HG03354 (cell line): Measurements from ENCODE around the gene GRAP2.
"Not testable (repeated sequence)": the region's sequence is repeated elsewhere in the genome, so short reads cannot be mapped to it uniquely, and the experiment has no call there.

Source experiments
- ATAC-seq: cut with Tn5 transposase; IDR thresholded peaks from one replicate; pipeline ENCODE4 v1.9.1; 2021; ENCODE audit warnings: mild to moderate bottlenecking; ENCODE audit not compliant: unreplicated experiment, poor library complexity, severe bottlenecking

Gene GRAP2

DNA sequence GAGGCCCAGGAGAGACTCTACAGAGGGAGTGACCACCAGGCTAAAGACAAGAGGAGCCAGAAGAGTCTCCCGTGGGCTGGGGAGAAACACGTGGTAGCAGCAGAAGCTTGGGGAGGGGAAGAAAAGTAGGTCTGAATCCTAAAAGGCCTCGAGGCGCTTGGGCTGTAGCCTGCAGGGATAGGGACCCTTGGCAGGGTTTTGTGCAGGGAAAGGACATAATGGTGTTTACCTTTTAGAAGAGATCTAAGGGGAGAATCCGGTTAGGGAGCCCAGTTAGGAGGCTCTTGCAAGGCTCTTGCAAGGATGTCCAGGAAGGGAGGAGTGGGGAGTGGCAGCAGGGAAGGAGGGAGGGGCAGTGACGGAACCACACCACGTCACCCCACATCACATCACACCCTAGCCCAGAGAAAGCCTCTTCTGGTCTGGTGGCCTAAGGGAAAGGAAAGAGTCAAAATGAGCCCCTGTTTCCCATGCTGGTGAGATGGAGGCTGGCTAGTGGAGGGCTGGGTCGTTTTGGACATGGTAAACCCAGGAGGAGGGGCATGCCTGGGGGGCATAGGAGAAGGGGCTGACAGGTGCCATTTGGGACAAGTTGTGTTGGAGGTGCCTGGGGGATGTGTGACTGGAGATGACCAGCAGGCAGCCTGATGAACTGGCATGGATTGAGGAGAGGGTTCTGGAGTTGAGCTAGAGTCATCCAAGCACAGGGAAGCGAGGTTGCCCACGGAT is 87.7 kb downstream of the GRAP2 start:
- no peak for ATAC-seq

DNA sequence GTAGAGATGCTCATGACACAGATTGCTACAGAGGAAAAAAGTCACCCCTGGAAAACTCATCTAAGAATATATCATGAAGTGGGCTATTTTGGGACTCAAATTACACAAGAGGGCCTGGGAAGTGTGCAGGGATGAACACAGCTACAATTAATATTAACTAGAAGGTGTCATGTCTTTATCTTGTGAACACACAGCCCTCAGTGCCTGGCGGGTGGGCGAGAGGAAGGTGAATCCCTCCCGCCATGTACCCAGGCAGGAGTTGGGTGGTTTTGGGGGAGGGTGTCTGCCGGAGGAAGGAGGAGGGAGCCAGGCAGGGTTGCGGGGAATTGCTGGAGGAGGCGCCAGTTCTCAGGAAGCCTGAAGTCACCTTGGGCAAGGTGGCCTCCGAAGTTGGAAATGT is 88.7 kb downstream of the GRAP2 start:
- ATAC-seq: no peak

DNA sequence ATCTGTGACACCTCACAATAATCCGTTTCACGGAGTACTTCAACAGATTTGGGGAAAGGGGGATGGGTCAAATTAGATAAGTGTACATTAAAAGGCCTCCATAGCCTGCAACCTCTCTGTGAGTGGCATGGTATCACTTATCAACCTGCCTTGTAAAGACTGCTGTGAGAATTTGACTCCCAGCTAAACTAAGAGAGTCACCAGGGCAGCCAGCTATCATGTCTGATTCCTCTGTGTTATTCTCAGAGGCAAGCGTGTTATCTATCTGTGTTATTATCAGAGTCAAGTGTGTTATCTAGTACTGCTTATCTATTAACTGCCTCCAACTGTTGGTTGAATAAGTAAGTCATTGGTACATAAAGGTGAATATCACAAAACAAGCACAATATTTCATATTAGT is 89.8 kb downstream of the GRAP2 start:
- ATAC-seq: no peak

DNA sequence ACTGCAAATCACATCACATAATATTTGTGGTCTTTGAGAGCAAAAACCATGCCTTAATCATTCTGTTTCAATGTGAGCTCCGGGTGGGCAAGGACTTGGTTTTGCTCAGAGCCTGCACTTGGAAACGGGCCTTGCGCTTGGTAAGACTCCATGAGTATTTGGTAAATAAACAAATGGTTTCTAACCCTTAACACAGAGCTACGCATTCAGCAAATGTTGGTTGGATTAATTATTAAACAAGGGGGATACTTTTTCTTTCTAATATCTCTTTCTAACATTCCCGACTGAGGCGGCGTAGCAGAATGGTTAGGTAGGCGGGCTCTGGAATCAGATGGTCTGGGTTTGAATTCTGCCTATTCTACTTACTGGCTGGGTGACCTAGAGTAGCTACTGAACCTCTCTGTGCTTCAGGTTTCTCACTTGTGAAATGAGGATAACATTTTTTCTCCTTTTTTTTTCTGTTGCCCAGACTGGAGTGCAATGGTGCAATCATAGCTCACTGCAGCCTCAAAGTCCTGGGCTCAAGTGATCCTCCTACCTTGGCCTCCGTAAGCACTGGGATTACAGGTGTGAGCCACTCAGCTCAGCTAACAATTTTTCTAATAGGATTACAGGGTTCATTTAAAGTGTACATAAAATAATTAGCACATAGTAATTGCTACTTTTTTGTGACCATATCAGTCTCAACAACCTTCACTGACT is 90.4 kb downstream of the GRAP2 start:
- ATAC-seq: no peak

DNA sequence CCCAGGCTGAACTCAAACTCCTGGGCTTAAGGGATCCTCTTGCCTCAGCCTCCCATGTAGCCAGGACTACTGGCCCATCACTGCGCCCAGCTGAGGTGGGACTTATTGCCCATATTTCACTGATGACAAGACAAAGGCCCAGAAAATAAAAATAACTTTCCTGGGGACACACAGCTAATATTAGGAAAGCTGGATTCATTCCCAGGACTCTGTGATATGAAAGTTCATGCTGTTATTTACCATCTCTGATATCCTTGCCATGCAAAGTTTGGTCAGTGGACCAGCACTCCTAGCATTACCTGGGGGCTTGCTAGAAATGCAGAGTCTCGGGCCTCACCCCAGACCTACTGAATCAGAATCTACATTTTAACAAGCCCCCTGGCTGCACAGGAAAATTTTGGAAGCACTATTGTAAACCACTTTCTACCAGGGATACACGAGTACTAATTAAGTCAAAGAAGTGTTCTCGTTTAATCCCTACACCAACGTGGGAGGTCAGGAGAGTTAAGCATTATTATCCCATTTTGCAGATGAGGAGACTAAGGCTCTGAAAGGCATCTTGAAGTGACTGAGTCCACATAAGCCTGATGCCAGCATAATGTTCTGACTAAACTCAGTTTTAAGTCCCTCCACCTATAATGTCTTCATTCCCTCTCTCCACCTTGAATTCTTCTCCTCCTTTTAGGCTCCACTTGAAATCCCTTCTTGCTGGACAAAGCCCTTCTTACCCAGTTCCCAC is 91.4 kb downstream of the GRAP2 start:
- ATAC-seq: no peak

DNA sequence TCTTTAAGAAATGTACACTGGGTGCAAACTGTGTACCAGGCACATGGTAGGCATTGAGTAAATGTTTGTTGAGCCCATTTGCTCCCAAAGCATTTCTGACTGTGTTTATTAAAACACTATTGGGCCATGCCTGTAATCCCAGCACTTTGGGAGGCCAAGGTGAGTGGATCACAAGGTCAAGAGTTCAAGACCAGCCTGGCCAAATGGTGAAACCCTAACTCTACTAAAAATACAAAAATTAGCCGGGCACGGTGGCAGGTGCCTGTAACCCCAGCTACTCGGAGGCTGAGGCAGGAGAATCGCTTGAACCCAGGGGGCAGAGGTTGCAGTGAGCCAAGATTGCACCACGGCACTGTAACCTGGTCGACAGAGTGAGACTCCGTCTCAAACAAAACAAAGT is 92.0 kb downstream of the GRAP2 start:
- ATAC-seq: not testable (repeated sequence)

DNA sequence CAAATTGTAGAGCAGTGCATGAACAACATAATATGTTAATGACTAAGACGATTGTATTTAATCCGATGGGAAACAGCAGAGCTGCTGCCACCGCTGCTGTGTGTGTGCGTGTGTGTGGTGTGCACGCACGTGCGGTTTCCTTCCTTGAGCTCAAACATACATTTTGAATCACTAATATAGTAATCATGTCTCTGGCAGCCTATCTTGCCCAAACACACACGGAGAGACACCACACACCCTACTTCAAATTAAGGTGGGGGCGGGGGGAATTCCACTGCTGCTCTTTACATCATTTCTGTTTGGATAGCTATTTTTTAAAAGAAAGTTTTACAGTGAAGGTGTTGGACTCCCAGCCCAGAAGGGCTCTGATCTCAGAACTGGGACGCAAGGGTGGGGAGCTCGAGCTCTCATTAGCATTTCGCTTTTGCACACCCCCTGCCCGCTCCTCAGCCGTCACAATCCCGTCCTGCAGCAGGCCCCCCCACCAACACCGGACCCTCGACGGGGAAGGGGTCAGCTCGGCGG is 93.2 kb downstream of the GRAP2 start:
- ATAC-seq: no peak

DNA sequence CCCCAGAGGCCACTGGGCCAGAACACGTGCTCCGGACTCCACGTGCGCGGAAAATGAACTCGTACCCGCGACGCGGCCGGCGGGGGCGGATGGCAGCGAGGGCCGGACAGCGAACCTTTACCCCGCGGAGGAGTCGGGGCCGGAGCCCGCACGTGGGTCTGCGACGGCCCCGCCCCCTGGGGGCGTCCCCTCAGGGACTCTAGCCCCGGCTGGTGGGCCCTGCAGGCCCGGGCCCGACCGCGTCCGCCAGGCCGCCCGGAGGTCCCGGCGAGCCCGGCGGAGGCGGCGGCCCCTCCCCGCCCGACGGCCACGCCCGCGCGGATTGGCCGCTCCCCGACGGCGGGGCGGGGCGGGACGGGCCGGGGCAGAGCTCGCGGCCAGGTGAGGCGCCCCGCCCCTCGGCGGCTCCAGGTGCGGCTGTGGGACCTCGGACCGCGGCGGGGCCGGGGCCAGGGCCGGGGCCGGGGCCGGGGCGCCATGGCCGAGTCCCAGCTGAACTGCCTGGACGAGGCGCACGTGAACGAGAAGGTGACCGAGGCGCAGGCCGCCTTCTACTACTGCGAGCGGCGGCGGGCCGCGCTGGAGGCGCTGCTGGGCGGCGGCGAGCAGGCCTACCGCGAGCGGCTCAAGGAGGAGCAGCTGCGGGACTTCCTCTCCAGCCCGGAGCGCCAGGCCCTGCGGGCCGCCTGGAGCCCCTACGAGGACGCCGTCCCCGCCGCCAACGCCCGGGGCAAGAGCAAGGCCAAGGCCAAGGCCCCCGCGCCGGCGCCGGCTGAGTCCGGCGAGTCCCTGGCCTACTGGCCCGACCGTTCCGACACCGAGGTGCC is 93.9 kb downstream of the GRAP2 start, which contains the start of gene FAM83F:
FAM83F (plus strand) TSS at position 389 of the 827 bp plus-strand sequence; CDS start at position 478, 89 bp downstream.
- no peak for ATAC-seq

DNA sequence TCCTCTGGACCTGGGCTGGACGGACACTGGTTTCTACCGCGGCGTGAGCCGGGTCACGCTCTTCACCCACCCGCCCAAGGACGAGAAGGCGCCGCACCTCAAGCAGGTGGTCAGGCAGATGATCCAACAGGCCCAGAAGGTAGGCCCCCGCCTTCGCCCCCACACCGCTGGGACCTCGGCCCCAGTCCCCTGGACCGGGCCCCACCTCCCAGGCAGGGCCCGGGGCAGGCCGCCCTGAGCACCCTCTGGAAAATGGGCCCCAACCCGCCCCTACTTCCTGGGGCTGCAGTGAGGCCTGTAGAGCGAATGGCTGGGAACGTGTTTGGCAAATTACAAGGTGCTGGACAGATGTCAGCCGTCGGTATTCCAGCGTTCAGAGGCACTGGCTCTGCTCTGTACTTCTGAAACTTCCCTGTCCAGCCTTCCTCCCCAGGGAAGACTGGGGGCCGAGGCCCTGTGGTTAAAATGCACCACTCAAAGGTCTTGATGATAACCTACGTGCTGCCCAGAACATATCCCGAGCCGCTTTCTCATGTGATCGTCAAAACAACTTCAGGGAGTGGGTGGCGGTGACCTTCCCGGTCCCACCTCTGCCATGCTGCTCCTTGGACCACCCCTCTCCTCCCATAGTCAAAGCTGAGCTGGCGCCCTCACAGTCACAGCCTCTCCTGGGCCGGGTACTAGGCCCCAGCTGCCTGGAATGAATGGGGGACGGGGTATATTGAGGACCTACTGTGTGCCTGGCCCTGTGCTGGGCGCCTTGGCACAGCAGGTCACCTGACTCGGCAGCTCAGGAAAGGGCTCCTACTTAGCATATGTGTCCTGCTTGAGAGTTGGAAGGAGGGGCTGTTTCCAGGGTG is 94.7 kb downstream of the GRAP2 start:
- no peak for ATAC-seq

DNA sequence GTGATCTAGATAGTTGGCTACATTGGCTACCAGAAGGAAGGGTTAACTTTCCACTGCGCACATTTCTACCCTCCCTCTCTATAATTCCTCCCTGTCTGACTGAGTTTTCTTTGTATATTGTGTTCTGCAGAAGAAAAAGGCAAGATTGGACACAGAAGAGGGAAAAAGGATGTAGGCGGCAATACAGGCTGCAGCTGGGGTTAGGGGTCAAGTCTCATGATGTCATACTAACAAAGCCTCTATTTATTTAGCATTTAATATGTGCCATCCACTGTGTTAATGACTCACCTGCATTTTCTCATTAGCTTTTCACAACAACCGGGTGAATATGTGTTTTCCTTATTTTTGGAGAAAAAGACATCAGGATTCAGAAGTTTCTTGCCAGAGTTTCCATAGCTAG is 95.8 kb downstream of the GRAP2 start:
- ATAC-seq: no peak

DNA sequence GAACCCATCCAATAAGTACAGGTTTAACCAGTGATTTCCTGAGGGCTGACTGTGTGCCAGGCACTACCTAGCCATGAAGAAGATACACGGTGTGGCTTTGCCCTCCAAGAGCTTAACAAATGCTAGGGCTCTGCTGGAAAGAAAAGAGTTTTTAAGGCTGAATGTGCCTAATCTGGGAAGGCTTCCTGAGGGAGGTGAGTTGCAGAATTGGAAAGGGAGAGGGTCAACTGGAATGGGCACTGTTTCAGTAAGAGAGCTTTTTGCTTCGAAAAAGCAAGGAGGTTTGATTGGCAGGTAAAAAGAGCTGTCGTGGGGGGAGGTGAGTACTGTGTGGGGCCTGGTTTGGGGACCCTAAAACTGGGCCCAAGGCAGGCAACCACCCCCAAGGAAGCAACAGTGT is 96.5 kb downstream of the GRAP2 start:
- no peak for ATAC-seq

DNA sequence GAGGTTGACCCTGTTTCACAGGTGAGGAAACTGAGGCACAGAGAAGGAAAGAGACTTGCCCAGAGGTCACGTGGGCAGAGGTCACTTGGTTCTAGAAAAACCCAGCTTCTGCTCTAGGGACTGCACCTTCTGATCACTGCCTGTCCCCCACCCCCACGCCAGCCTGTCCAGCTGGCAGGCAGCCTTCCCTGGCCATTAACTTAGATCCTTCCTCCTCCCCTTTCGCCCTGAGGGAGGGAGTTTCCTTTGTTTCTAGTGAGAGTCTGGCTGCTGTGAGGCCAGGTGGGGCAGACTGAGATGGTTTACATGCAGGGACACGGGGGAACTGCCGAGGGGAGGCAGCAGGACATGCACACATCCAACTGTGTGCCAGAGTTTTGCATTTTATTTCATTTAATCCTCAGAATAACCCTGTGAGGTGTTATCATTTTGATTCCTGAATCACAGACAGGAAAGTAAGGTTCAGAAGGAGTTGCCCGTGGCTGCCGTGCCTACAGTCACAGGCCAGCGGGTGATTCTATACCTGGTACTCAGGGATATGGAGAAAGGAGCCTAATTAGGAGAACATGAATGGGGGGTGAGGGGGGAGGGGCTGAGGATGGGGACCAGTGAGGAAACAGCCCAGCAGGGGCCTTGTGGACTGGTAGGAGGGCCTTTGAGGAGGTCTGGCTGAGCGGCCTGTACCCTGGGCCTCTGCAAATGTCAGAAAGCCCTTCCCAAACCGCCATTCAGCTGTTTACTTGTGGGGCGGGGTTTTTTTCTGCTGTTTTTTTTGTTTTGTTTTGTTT is 97.2 kb downstream of the GRAP2 start:
- ATAC-seq: no peak

DNA sequence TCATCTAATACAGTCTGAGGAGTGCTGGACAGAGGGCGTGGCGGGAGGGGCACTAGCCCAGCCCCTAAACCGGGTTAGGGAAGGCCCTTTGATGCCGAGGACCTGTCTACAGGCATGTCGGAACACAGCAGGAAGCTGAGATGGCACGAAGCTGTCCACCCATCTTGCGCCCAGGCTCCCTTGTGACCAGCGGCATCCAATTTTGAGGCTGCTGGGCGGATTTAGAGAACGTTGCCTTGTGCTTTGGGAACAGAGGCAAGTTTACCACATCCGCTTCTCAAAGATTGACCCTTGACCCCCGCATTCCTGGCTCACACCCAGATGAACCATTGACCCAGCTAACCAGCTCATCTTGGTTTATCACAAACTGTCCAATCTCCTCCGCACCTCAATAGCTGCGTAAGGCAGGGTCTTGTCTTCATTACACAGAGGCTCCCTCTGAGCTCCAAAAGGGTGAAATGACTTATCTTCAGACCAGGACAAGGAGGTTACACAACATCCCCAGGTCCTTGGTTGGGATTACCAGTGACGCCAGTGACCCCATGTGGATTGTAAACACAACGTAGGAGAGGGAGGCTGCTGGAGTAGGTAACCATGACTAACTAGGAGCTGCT is 98.4 kb downstream of the GRAP2 start:
- no peak for ATAC-seq

DNA sequence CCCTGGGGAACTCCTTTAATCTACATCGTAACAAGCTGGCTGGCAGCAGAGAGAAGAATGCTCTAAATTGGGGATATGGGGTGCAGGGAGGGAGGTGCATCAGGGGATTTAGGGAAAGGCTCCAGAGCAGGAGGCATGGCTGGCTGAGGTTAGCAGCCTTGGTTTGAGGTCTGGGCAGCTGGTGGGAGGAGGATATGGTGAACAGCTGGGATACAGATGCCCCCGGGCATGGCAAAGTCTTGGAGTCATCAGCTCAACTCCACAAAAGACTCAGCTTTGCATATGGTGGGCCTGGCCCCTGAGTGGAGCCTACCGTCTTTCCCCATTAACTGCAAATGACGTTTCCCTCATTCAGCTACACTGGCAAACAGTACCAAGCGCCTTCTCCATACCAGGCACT is 99.3 kb downstream of the GRAP2 start:
- ATAC-seq: no peak

DNA sequence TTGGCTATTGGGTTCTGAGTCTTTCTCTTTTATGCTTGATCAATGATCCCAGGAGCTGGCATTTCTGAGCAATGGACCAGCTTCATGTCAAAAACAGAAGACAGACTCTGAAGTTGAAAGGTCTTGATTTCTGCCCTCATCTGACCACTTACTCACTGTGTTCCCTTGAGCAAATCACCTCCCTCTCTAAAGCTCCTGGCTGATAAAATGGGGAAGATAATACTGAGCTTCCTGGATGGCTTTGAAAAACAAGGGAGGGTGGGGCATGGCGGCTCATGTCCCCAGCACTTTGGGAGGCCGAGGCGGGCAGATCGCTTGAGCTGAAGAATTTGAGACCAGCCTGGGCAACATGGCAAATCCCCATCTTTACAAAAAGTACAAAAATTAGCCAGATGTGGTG is 100.2 kb downstream of the GRAP2 start:
- no peak for ATAC-seq

DNA sequence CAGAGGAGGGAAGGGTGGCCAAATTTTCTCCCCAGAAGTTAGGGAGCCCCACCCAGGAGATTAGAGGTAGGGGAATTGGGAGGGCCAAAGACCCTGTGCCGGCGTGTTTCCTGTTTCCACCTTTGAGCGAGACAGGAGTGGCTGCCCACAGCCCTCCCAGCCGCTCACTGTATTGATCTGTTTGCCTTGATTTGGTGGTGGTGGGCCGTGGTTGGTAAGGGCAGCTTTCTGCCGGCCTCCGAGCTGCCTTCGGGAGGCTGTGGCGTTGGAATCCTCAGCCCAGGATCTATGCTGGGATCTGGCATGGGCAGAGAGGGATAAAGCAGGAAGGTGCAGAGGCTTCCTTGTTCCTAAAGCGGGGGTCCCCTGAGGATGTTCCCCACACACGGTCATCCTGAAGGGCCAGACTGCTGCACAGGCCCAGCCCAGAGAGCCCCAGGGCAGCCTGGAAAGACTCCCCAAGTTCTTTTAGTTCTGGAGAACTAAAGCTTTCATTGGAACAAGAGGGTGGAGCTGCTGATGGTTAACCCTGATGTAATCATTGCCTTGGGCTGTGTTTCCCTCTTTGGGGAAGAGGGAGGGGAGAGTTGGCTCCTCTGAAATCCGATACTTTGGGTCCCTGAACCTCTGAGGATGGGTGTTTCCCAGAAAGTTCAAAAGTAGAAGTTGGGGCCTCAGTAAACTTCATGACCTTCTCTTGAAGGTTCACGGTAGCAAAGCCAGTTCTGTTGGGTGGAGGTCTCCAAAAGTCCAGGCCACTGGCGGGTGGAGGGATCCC is 101.1 kb downstream of the GRAP2 start:
- no peak for ATAC-seq
